GM12891 (cell line): ENCODE results near the gene CLEC4M.

Experiments
- POLR2A ChIP-seq: IDR thresholded peaks from 2 replicates; pipeline ENCODE4 v1.6.1; 2011; ENCODE audit warnings: low read depth, low read length, control low read depth
- POLR2AphosphoS5 ChIP-seq: IDR thresholded peaks from 2 replicates; pipeline ENCODE4 v1.6.1; 2011; ENCODE audit warnings: low read depth, low read length, control low read depth
- TAF1 ChIP-seq: IDR thresholded peaks from 2 replicates; pipeline ENCODE4 v1.6.1; 2011; ENCODE audit warnings: low read depth, low read length, control low read depth

- no peak for TF ChIP-seq POLR2A
- no peak for TF ChIP-seq TAF1
- no peak for TF ChIP-seq POLR2AphosphoS5
Observed at GRCh38 chr19:7773841-7774240, 10.8 kb downstream of the CLEC4M start.
